ENCODE measurements around the gene UBAP1L.
"Not testable (repeated sequence)": the region's sequence is repeated elsewhere in the genome, so short reads cannot be mapped to it uniquely, and the experiment has no call there.

UBAP1L gene

DNA sequence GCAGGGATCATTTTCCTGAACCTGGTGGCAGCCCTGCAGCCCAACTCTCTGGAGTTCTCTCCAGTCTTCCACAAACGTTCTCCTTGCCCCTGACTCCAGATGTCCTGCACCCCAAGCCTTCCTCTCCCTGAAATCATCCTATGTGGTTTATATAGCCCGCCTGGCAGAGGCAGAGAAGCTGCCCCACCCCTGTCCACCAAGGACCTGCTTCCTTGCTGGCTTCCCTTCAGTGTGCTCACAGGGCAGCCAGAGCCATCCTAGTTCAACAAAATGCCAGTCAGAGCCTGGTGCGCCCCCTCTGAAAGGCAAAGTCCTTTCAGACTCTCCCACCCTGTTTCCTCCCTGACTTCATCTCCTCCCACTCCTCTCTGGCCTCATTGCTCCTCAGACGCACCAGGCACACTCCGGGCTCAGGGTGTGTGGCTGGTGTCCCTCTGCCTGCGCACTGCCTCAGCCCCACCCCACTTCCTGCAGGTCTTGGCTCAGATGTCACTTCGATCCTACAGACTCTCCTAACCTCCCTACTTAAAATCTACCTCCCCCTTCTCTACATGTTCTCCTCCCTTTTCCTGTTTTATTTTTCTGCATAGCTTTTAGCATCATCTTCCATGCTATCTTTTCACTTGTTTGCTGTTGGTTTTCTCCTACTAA, 32.6 kb downstream of the UBAP1L start:
- DNase-seq, result no peak

- DNase-seq, result no peak
Measured at GRCh38 chr15:65081758-65082157, 33.2 kb downstream of the UBAP1L start.

GRCh38 chr15:65081270-65081669, 33.7 kb downstream of the UBAP1L start:
- DNase-seq, result no peak

DNA sequence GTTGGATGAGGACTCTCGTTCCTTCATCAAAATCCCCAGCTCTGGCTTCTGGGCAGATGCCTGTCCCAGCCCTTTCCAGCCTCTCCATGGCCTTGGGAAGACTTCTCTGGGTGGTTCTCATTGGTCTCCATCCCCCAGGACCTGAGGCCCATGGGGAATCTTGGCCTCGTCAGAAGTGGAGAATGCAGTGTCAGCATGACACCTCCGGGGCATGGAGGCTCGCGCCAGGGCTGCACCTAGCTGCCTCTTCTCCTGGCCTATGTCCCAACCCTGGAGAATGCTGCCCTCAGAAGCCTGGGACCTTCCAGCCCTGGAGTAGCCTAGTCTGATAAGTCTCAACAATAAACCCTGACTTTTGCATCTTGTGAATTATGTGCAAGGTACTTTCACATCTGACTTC, 35.4 kb downstream of the UBAP1L start:
- no peak for DNase-seq

- no peak for DNase-seq
Measured at GRCh38 chr15:65077981-65078352, 37.0 kb downstream of the UBAP1L start.

DNA sequence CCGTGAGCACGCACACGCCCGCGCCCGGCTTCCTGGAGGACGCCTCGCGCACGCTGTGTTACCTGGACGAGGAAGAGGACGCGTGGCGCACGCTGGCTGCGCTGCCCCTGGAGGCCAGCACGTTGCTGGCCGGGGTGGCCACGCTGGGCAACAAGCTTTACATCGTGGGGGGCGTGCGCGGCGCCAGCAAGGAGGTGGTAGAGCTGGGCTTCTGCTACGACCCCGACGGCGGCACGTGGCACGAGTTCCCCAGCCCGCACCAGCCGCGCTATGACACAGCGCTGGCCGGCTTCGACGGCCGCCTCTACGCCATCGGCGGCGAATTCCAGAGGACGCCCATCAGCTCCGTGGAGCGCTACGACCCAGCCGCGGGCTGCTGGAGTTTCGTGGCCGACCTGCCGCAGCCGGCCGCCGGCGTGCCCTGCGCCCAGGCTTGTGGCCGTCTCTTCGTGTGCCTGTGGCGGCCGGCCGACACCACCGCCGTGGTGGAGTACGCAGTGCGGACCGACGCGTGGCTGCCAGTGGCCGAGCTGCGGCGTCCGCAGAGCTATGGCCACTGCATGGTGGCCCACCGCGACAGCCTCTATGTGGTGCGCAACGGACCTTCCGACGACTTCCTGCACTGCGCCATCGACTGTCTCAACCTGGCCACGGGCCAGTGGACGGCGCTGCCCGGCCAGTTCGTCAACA, 37.6 kb downstream of the UBAP1L start:
- DNase-seq, result no peak

GRCh38 chr15:65076486-65077290, 38.3 kb downstream of the UBAP1L start, which contains the start of gene KBTBD13:
Gene KBTBD13, plus strand, starts transcription at chr15:65076746. Its CDS starts 70 bp downstream, at chr15:65076816.
- no peak for DNase-seq

DNA sequence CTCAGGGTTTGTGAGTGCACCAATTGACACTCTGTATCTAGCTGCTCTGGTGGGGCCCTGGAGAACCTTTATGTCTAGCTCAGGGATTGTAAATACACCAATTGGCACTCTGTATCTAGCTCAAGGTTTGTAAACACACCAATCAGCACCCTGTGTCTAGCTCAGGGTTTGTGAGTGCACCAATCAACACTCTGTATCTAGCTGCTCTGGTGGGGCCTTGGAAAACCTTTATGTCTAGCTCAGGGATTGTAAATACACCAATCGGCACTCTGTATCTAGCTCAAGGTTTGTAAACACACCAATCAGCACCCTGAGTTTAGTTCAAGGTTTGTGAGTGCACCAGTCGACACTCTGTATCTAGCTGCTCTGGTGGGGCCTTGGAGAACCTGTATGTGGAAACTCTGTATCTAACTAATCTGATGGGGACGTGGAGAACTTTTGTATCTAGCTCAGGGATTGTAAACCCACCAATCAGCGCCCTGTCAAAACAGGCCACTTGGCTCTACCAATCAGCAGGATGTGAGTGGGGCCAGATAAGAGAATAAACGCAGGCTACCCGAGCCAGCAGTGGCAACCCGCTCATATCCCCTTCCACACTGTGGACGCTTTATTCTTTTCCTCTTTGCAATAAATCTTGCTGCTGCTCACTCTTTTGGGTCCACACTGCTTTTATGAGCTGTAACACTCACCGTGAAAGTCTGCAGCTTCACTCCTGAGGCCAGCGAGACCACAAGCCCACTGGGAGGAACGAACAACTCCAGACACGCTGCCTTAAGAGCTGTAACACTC, 39.2 kb downstream of the UBAP1L start:
- DNase-seq, result not testable (repeated sequence)

DNA sequence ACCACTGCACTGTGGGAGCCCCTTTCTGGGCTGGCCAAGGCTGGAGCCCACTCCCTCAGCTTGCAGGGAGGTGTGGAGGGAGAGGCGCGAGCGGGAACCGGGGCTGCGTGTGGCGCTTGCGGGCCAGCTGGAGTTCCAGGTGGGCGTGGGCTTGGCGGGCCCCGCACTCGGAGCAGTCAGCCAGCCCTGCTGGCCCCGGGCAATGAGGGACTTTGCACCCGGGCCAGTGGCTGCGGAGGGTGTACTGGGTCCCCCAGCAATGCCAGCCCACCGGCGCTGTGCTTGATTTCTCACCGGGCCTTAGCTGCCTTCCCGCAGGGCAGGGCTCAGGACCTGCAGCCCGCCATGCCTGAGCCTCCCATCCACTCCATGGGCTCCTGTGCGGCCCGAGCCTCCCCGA, 40.1 kb downstream of the UBAP1L start:
- not testable (repeated sequence) for DNase-seq

DNA sequence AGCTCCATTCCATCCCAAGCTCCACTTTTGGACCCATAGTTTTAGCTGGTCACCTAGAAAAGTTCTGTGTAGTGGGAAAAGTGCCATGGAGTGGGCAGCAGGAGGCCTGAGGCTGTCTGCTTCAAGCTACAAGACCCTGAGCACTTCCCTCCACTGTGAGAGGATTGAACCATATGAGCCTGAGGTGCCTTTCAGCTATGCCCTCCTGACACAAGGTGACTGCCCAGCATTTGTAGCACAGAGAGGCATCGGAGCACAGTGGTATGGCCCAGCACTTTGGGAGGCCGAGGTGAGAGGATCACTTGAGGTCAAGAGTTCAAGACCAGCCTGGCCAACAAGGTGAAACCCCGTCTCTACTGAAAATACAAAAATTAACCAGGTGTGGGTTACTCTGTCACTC, 42.4 kb downstream of the UBAP1L start:
- no peak for DNase-seq

GRCh38 chr15:65072027-65072426, 43.0 kb downstream of the UBAP1L start:
- DNase-seq, result no peak

DNA sequence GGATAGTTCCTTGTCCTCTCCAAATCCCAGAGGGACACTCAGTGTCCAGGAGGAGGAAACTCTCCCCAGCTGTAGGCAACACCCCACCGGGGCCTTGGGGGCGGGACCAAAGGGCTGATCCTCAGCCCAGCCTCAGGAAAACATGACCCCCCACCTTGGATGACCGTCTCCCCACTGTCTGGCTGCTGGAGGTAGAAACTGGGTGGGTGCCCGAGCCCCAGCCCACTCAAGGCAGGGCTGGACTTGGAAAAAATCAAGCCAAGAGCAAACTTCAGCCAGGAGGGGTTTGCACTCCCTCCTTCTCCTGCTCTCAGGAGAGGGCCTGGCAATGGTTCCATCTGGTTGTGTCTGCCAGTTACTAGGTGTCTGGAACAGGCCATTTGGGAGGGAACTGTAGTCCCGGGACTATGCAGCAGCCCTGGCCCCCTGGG, 43.6 kb downstream of the UBAP1L start:
- DNase-seq, result no peak

DNA sequence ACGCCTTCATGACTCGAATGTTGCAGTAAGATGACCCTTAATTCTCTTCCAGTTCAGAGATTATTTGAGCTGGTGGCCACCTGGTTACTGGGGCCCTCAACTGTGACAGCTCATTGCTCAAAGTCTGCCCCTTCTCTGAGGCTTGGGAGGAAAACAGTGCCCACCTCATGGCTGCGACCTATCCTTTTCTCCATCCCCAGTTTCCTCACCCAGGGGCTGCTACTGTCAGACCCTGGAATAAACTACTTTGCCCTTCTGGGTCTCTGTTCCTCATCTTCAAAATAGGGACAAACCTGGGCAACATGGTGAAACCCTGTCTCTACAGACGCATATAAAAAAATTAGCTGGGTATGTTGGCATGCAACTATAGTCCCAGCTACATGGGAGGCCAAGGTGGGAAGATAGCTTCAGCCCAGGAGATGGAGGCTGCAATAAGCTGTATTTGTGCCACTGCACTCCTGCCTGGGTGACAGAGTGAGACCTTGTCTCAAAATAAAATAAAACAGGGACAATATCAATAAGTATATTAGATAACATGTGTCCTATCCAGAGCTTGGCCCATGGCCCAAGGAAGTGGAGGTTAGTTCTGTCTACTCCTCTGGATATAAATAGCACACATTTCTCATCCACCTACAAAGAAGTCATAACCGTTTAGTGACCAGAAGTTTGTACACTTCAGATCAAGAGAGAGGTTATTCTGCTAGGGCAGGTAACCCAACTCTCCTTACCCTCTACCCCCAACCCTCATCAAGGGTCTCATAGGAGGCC, 45.0 kb downstream of the UBAP1L start:
- no peak for DNase-seq

DNA sequence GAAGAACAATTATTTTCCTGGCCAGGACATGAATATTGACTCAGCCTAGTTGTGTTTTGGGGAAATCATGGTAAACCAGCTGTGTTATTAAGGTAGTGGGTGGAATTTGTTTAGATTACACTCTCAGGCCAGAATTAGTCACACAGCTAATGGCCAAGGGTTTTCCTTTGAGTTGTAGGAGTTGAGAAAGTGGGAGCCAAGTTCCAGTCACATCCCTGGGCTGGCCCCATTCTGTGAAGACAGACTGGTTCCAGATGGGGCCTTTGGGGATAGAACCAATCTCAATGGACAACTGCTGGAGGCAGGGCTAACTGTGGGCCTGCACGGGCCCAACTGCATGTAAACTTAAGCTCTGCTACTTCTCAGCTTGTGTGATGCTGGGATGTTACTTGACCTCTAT, 45.8 kb downstream of the UBAP1L start:
- DNase-seq, result no peak

GRCh38 chr15:65068403-65068788, 46.6 kb downstream of the UBAP1L start:
- no peak for DNase-seq

- no peak for DNase-seq
Measured at GRCh38 chr15:65067645-65068402, 47.2 kb downstream of the UBAP1L start, which contains the start of gene RASL12. Gene RASL12, minus strand, starts transcription at chr15:65067991. Its CDS starts 156 bp downstream, at chr15:65067835.

DNA sequence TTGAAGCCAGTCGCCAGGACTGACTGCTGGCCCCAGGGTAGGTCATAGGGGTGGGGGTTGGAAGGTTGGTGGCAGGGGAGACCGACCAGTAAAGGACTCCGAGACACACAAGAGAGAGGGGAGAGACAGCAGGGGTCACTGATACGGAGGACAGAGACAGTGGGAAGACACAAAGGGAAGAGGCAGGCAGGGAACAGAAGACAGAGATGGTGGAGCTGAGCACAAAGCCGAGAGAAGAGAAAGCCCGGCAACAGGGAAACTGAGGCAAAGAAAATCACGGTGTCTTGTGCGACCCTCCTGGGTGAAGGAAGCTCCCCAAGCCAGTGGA, 47.7 kb downstream of the UBAP1L start:
- no peak for DNase-seq

- DNase-seq, result no peak
Measured at GRCh38 chr15:65066635-65067316, 48.2 kb downstream of the UBAP1L start.

- DNase-seq, result no peak
Measured at GRCh38 chr15:65066001-65066634, 48.9 kb downstream of the UBAP1L start.

- DNase-seq, result no peak
Measured at GRCh38 chr15:65062726-65063125, 52.3 kb downstream of the UBAP1L start.
